GM10266 (cell line): ENCODE measurements around the gene OR4S1.
"Not testable (repeated sequence)": the region's sequence is repeated elsewhere in the genome, so short reads cannot be mapped to it uniquely, and the experiment has no call there.

Source experiments
- DNase-seq: peaks from one replicate; pipeline ENCODE4 v3.0.0; 2012; ENCODE audit errors: extremely low spot score
- TF ChIP-seq, protein P1 (sequence below): IDR thresholded peaks from 2 replicates; pipeline ENCODE4 v1.5.1; 2012; ENCODE audit warnings: mild to moderate bottlenecking, low read depth; ENCODE audit not compliant: control insufficient read depth, insufficient read depth; ENCODE audit errors: missing control alignments

Gene OR4S1, protein sequence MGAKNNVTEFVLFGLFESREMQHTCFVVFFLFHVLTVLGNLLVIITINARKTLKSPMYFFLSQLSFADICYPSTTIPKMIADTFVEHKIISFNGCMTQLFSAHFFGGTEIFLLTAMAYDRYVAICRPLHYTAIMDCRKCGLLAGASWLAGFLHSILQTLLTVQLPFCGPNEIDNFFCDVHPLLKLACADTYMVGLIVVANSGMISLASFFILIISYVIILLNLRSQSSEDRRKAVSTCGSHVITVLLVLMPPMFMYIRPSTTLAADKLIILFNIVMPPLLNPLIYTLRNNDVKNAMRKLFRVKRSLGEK

DNA sequence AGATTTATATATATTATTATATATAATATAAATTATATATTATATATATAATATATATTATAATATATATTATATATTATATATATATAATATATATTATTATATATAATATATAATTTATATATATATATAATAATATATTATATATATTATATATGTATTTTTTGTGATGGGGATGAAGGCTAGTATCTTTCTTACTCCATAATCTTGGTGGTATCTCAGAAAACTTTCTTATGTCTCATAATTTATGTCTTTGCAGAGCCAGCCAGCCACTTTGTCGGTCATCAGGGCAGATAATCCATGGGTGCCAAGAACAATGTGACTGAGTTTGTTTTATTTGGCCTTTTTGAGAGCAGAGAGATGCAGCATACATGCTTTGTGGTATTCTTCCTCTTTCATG lies at the start of gene OR4S1:
OR4S1 (plus strand) TSS at position 301 of the 400 bp plus-strand sequence; CDS start at position 301, 0 bp downstream.
- TF ChIP-seq, protein P1, sequence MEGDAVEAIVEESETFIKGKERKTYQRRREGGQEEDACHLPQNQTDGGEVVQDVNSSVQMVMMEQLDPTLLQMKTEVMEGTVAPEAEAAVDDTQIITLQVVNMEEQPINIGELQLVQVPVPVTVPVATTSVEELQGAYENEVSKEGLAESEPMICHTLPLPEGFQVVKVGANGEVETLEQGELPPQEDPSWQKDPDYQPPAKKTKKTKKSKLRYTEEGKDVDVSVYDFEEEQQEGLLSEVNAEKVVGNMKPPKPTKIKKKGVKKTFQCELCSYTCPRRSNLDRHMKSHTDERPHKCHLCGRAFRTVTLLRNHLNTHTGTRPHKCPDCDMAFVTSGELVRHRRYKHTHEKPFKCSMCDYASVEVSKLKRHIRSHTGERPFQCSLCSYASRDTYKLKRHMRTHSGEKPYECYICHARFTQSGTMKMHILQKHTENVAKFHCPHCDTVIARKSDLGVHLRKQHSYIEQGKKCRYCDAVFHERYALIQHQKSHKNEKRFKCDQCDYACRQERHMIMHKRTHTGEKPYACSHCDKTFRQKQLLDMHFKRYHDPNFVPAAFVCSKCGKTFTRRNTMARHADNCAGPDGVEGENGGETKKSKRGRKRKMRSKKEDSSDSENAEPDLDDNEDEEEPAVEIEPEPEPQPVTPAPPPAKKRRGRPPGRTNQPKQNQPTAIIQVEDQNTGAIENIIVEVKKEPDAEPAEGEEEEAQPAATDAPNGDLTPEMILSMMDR: no peak
- DNase-seq: no peak

DNA sequence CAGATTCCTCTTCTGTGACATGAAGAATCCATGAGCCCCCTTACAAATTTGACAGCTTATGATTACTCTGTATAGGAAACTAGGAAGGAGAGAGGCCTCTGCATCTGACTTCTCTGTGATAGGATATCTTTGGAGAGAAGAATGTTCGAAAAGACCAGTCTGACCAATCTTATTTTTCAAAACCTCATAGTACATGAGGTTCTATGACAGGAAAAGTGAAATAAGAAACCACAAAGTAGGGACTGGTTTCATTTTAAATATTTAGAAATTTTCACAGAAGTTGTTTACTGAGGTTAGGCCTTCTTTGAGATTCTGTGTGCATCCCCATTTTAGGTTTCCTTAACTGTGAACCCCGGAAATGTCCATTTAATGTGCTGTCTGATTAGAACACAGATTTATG lies 44.4 kb upstream of the OR4S1 start:
- no peak for DNase-seq
- TF ChIP-seq, protein P1: no peak

DNA sequence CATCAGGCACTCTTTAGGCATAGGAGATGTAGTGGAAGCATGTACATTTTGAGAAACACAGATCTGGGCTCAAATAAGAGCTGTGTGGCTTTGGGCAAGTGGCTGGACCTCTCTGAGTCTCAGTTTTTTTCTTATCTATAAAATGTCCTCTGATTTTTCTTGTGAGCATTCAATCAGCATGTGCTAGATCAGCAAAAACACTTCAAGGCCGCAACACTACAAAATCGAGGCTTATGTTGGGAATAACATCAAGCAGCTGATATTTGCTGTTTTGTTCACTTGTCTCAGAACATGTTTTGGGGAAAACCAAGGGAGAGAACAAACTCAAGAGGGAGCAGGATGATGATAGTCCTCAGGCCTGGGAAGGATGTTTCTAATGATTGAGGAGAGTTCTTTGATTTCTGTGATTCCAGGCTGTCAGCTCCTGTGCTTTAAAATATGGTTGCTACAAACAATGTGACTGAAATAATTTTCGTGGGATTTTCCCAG lies 42.6 kb upstream of the OR4S1 start, which contains the start of gene OR4X1:
OR4X1 (plus strand) TSS at position 439 of the 489 bp plus-strand sequence; CDS start at position 439, 0 bp downstream.
- TF ChIP-seq, protein P1: no peak
- no peak for DNase-seq

DNA sequence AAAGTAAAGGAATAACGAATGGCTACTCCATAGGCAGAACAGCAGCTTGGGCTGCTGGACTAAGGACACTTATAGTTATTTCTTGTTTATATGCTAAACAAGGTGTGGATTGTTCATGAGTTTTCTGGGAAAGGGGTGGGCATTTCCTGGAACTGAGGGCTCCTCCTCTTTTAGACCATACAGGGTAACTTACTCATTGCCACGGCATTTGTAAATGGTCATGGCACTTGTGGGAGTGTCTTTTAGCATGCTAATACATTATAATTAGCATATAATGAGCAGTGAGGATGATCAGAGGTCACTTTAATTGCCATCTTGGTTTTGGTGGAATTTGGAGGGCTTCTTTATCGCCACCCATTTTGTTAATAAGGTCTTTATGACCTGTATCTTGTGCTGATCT lies 35.4 kb upstream of the OR4S1 start:
- no peak for DNase-seq
- TF ChIP-seq, protein P1: no peak

DNA sequence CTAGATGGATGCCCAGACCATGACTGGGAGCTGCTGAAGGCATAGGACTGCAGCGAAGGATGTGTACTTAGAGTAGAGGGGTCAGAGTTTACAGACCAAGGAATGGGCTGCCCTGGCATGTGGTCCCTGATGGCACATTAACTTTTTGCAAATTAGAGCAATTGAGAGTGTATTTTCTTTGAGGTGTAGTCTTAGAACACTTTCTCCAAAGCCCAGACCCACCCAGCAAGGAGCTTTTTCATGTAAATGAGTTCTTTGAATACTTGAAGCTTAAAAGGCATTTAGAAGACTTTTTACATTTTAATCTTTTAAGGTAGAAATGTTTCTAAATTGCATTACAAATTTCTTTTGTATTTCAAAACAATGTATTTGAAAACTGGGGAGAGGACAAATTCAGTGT lies 33.4 kb upstream of the OR4S1 start:
- DNase-seq: no peak
- TF ChIP-seq, protein P1: no peak

DNA sequence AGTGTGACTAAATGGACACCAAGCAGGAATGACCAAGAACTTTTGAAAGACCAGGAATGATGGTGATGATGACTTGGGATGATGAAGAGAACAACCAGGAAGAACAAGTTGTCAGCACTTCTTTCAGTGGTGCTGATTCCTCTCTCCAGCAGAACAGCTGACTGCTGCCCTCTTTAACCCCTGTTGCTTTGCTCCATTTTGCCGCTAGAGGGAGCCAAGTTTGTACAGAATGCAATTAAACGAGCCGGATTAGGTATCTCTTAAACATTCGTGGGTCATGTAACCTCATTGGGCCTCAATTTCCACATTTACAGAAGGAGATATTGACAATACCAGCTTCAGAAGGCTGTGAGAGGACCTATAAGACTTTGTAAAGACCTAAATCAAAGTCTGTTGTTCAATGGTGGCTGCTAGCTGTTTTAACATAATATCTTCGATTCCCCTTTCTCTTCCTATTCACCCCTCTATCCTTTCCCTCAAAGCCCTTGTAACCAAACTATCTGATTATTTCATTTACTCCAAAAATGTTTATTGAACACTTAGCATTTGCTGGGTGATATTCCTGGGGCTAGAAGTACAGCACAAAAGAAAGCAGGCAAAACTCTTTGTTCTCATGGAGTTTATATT lies 1.9 kb downstream of the OR4S1 start:
- TF ChIP-seq, protein P1: peak; percentile 92
- peak; percentile 48 for DNase-seq

DNA sequence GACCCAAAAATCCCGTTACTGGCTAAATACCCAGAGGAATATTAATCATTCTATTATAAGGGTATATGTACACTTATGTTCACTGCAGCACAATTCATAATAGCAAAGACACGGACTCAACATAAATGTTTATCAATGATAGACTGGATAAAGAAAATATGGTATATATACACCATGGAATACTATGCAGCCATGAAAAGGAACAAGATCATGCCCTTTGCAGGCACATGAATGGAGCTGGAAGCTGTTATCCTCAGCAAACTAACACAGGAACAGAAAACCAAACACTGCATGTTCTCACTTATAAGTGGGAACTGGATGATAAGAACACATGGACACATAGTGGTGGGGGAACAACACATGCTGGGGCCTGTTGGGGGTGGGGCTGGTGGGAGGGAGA lies 7.6 kb downstream of the OR4S1 start:
- DNase-seq: not testable (repeated sequence)

DNA sequence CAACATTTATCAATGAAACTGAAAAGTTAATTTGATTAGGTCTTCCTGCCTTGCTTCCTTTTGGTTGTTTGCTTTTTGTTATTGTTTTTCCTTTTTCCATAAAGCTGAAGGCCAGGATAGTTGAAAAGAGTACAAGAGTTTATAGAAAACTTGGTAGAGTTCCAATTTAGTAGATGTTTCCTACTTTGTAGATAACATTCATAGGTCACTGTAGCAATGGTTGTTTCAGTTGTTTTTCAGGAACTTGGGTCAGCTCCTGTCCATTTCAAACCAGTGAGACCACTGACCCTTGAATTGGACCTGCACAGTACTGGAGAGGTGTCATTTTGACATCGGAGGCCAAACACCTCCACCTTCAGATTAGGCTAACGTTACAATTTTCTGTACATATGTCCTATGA lies 13.8 kb downstream of the OR4S1 start:
- not testable (repeated sequence) for DNase-seq

DNA sequence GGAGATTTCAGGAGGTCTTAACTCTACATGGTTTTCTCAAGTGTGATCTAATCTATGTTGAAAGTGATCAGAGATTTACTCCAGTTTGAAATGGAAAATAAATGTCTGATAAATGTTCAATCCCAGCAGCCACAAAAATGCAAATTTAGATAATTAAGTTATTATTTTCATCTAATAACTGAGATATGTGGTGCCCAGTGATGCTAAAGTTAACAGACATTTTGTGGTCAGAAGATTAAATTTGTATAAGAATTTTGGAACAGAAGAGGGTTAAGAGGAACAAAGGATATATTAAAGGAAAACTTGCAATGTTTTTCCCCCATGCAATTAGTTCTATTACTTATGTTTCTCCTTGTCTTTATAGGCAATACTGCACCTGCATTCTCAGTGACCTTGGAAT lies 18.6 kb downstream of the OR4S1 start, which contains the start of gene OR4C3:
OR4C3 (plus strand) TSS at position 301 of the 400 bp plus-strand sequence. CDS start 102 bp downstream, outside the sequence.
- DNase-seq: not testable (repeated sequence)
